Endodermal cell (in vitro differentiated cells): ENCODE data around the gene PDILT. TPM values are rescaled to one million over a fixed set of nuclear protein-coding genes. Genes with fewer than 3 reads are reported as not detected.

Experiments
- DNase-seq: peaks from one replicate; pipeline ENCODE4 v3.0.0-alpha.2; 2017
- H3K27ac ChIP-seq: 2 replicates; pipeline ENCODE4 v1.5.1; 2013; ENCODE audit warnings: mild to moderate bottlenecking, low read depth, low read length, moderate library complexity
- H3K27me3 ChIP-seq: 2 replicates; pipeline ENCODE4 v1.6.1; 2013; ENCODE audit warnings: mild to moderate bottlenecking, low read length, moderate library complexity; ENCODE audit not compliant: insufficient read depth, control insufficient read depth, poor library complexity, severe bottlenecking
- H3K36me3 ChIP-seq: 2 replicates; pipeline ENCODE4 v1.7.0; 2013; ENCODE audit warnings: mild to moderate bottlenecking, low read length, moderate library complexity; ENCODE audit not compliant: control insufficient read depth, insufficient read depth
- H3K4me1 ChIP-seq: one replicate; pipeline ENCODE4 v1.7.0; 2013; ENCODE audit warnings: low read length; ENCODE audit not compliant: control insufficient read depth, insufficient read depth
- H3K4me3 ChIP-seq: 2 replicates; pipeline ENCODE4 v1.5.1; 2013; ENCODE audit warnings: mild to moderate bottlenecking, low read length, moderate library complexity
- H3K9ac ChIP-seq: 2 replicates; pipeline ENCODE4 v1.6.1; 2013; ENCODE audit warnings: mild to moderate bottlenecking, low read length, moderate library complexity; ENCODE audit not compliant: poor library complexity, severe bottlenecking; ENCODE audit errors: extremely low read depth
- H3K9me3 ChIP-seq: 2 replicates; pipeline ENCODE4 v1.6.1; 2013; ENCODE audit warnings: mild to moderate bottlenecking, low read length, moderate library complexity; ENCODE audit not compliant: control insufficient read depth
- H3K27ac Mint-ChIP-seq: 2 replicates; pipeline ENCODE4 v1.8.0; 2020; ENCODE audit warnings: mixed read lengths
- H3K27me3 Mint-ChIP-seq: 2 replicates; pipeline ENCODE4 v1.8.0; 2021; ENCODE audit warnings: mild to moderate bottlenecking, mixed read lengths; ENCODE audit not compliant: insufficient read depth
- H3K36me3 Mint-ChIP-seq: 2 replicates; pipeline ENCODE4 v1.8.0; 2020; ENCODE audit warnings: low read depth, mixed read lengths
- H3K4me1 Mint-ChIP-seq: 2 replicates; pipeline ENCODE4 v1.8.0; 2020; ENCODE audit warnings: mixed read lengths
- H3K4me3 Mint-ChIP-seq: 2 replicates; pipeline ENCODE4 v1.8.0; 2020; ENCODE audit warnings: mild to moderate bottlenecking, moderate library complexity, mixed read lengths
- H3K9me3 Mint-ChIP-seq: 2 replicates; pipeline ENCODE4 v1.8.0; 2020; ENCODE audit warnings: mild to moderate bottlenecking, mixed read lengths
- CTCF ChIP-seq: fragments of 200-600 bp; sonication (generic); conservative IDR thresholded peaks from 2 replicates; pipeline ENCODE4 v1.5.0; 2021; ENCODE audit warnings: antibody characterized with exemption, mild to moderate bottlenecking
- WGBS, 2 experiments: methylation state at CpG; one replicate each; pipeline versions ENCODE4 v1.1.5 to v1.1.7; 2013; ENCODE audit warnings: missing lambda C conversion rate in 2 of 2, mixed read lengths in 1 of 2; ENCODE audit not compliant: insufficient coverage in 1 of 2, insufficient read length in 1 of 2; 5-methylcytosine and 5-hydroxymethylcytosine counted together
- total RNA-seq, 2 donors: library from RNA; stranded (reverse); fragmentation: NEBNext Ultra II Directional in 1 of 2; extraction: Animal tissue kit (Norgen Biotek cat#: 25700) in 1 of 2; gene quantifications; 2 replicates in 1 of 2; 3 replicates in 1 of 2; pipeline ENCODE4 v1.2.1, GENCODE V29; 2021

PDILT gene
- total RNA-seq, 2 donors from 2014 or later, result not detected

GRCh38 chr16:20393801-20394577, 10.5 kb downstream of the PDILT start:
- no peaks in the 10 kb centered on the region for H3K36me3 ChIP-seq
- H3K4me1 Mint-ChIP-seq, result peaks cover 13% of the 10 kb centered on the region
- no peaks in the 10 kb centered on the region for H3K36me3 Mint-ChIP-seq
- H3K4me3 ChIP-seq, result no peak overlapping the region
- no peak for DNase-seq
- TF ChIP-seq CTCF, result no peak
- H3K27ac ChIP-seq, result no peak overlapping the region
- no peaks in the 10 kb centered on the region for H3K9me3 ChIP-seq
- no peaks in the 10 kb centered on the region for H3K27me3 ChIP-seq
- H3K27ac Mint-ChIP-seq, result no peak overlapping the region
- WGBS, 2 experiments, result 75 to 83% methylated on average over 2 of the region's 2 CpGs
- H3K9me3 Mint-ChIP-seq, result no peaks in the 10 kb centered on the region
- H3K9ac ChIP-seq, result no peak overlapping the region
- no peaks in the 10 kb centered on the region for H3K4me1 ChIP-seq
- no peaks in the 10 kb centered on the region for H3K27me3 Mint-ChIP-seq
- no peak overlapping the region for H3K4me3 Mint-ChIP-seq

- 91 to 93% methylated on average over 5 of the region's 5 CpGs for WGBS, 2 experiments
- Histone ChIP-seq H3K4me1 (no peaks in the 10 kb centered on the region), H3K9me3 (no peaks in the 10 kb centered on the region), H3K27me3 (no peaks in the 10 kb centered on the region), H3K4me3 (no peak overlapping the region), H3K36me3 (no peaks in the 10 kb centered on the region), H3K27ac (no peak overlapping the region), H3K9ac (no peak overlapping the region)
- TF ChIP-seq CTCF, result no peak
- DNase-seq, result no peak
- Mint-ChIP-seq H3K9me3 (no peaks in the 10 kb centered on the region), H3K27me3 (peaks cover 7% of the 10 kb centered on the region), H3K36me3 (no peaks in the 10 kb centered on the region), H3K4me3 (no peak overlapping the region), H3K4me1 (peaks cover 18% of the 10 kb centered on the region), H3K27ac (no peak overlapping the region)
These were observed 13.5 kb downstream of the PDILT start for GRCh38 chr16:20391045-20391444.

- 80 to 81% methylated on average over 1 of the region's 1 CpG for WGBS, 2 experiments
- peaks cover 16% of the 10 kb centered on the region for H3K4me1 Mint-ChIP-seq
- no peaks in the 10 kb centered on the region for H3K9me3 Mint-ChIP-seq
These were observed 15.7 kb downstream of the PDILT start for GRCh38 chr16:20388854-20389253.

More at GRCh38 chr16:20388854-20389253, 15.7 kb downstream of the PDILT start:
- Histone ChIP-seq H3K4me1 (no peaks in the 10 kb centered on the region), H3K9me3 (no peaks in the 10 kb centered on the region), H3K9ac (no peak overlapping the region), H3K27ac (no peak overlapping the region), H3K4me3 (no peak overlapping the region), H3K36me3 (no peaks in the 10 kb centered on the region), H3K27me3 (no peaks in the 10 kb centered on the region)
- DNase-seq, result no peak
- Mint-ChIP-seq H3K36me3 (no peaks in the 10 kb centered on the region), H3K27me3 (peaks cover 7% of the 10 kb centered on the region), H3K27ac (no peak overlapping the region), H3K4me3 (no peak overlapping the region)
- TF ChIP-seq CTCF, result no peak
